ENCODE measurements around the gene PEAK1.

DNA sequence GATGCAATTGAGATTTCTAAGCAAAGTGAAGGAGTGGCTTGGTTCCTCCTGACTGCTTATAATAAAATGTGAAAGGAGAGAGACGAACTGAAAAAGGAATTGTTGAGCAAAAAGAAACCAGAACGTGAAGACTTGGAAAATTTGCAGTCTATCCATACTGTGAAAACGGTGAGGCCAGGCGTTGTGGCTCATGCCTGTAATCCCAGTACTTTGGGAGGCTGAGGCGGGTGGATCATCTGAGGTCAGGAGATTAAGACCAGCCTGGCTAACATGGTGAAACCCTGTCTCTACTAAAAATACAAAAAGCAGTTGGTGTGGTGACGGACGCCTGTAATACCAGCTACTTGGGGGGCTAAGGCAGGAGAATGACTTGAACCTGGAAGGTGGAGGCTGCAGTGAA lies 292.3 kb downstream of the PEAK1 start:
- TF ChIP-seq ZNF660 (tag by site-specific recombination; IDR thresholded peaks at IDR 0.05), result no peak
- TF ChIP-seq, protein P1, sequence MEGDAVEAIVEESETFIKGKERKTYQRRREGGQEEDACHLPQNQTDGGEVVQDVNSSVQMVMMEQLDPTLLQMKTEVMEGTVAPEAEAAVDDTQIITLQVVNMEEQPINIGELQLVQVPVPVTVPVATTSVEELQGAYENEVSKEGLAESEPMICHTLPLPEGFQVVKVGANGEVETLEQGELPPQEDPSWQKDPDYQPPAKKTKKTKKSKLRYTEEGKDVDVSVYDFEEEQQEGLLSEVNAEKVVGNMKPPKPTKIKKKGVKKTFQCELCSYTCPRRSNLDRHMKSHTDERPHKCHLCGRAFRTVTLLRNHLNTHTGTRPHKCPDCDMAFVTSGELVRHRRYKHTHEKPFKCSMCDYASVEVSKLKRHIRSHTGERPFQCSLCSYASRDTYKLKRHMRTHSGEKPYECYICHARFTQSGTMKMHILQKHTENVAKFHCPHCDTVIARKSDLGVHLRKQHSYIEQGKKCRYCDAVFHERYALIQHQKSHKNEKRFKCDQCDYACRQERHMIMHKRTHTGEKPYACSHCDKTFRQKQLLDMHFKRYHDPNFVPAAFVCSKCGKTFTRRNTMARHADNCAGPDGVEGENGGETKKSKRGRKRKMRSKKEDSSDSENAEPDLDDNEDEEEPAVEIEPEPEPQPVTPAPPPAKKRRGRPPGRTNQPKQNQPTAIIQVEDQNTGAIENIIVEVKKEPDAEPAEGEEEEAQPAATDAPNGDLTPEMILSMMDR (tag by site-specific recombination; IDR thresholded peaks at IDR 0.05), result no peak
- no peak for TF ChIP-seq ZNF112 (tag by site-specific recombination; IDR thresholded peaks at IDR 0.05)
- TF ChIP-seq ZNF513 (tag by site-specific recombination; IDR thresholded peaks at IDR 0.05), result no peak
- no peak for TF ChIP-seq MYNN (tag by site-specific recombination; IDR thresholded peaks at IDR 0.05; ENCODE audit: borderline replicate concordance)
- no peak for TF ChIP-seq ZNF335 (tag by site-specific recombination; conservative IDR thresholded peaks at IDR 0.05)
- TF ChIP-seq, protein P2, sequence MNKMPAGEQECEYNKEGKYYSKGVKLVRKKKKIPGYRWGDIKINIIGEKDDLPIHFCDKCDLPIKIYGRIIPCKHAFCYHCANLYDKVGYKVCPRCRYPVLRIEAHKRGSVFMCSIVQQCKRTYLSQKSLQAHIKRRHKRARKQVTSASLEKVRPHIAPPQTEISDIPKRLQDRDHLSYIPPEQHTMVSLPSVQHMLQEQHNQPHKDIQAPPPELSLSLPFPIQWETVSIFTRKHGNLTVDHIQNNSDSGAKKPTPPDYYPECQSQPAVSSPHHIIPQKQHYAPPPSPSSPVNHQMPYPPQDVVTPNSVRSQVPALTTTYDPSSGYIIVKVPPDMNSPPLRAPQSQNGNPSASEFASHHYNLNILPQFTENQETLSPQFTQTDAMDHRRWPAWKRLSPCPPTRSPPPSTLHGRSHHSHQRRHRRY (tag by site-specific recombination; IDR thresholded peaks at IDR 0.05), result no peak

Measured in HEK293 (cell line).